PC-3 (cell line): ENCODE measurements around the gene NCCRP1. TPM values are rescaled to one million over a fixed set of nuclear protein-coding genes. Genes with fewer than 3 reads are reported as not detected.
"Not testable (repeated sequence)": the region's sequence is repeated elsewhere in the genome, so short reads cannot be mapped to it uniquely, and the experiment has no call there.

Experiments
- ATAC-seq: fragments of 200-7000 bp; cut with Tn5 transposase; 2 replicates; pipeline ENCODE4 v1.9.1; 2020; ENCODE audit warnings: mild to moderate bottlenecking, moderate library complexity
- BruUV-seq: library from RNA; stranded (reverse); fragments of 400-500 nt; replicated peaks from 2 replicates; lab custom pipeline; 2021; lab: Mats Ljungman, UMichigan
- CTCF ChIA-PET: fragments of 300-600 bp; sonication (Branson Sonifier 250); formaldehyde crosslinking; loops from one replicate; lab custom pipeline; 2022; ENCODE audit warnings: antibody characterized with exemption; lab: Charles Lee
- POLR2A ChIA-PET: fragments of 300-600 bp; sonication (Branson Sonifier 250); formaldehyde crosslinking; loops from one replicate; lab custom pipeline; 2022; ENCODE audit warnings: antibody characterized with exemption; ENCODE audit not compliant: unreplicated experiment; lab: Charles Lee
- DNase-seq: peaks from one replicate; pipeline ENCODE4 v3.0.0-alpha.2; 2015
- H2AFZ ChIP-seq: fragments of 300-600 bp; sonication (generic); 2 replicates; pipeline ENCODE4 v1.6.0; 2016; ENCODE audit warnings: antibody characterized with exemption, low read length
- H3F3A ChIP-seq: fragments of 300-600 bp; sonication (generic); one replicate; pipeline ENCODE4 v1.6.0; 2017; ENCODE audit warnings: antibody characterized with exemption, low read length, control low read depth, mild to moderate bottlenecking; ENCODE audit not compliant: unreplicated experiment
- H3K27ac ChIP-seq: fragments of 300-600 bp; sonication (generic); 2 replicates; pipeline ENCODE4 v1.5.1; 2016; ENCODE audit warnings: mild to moderate bottlenecking, low read length
- H3K27me3 ChIP-seq: fragments of 300-600 bp; sonication (generic); 2 replicates; pipeline ENCODE4 v1.6.1; 2016; ENCODE audit warnings: low read length, mixed read lengths
- H3K36me3 ChIP-seq: fragments of 300-600 bp; sonication (generic); 2 replicates; pipeline ENCODE4 v1.6.1; 2016; ENCODE audit warnings: low read depth, mixed run types, low read length, mixed read lengths
- H3K4me1 ChIP-seq: fragments of 300-600 bp; sonication (generic); 2 replicates; pipeline ENCODE4 v1.5.1; 2016; ENCODE audit warnings: low read length; ENCODE audit not compliant: insufficient read depth
- H3K4me2 ChIP-seq: fragments of 300-600 bp; sonication (generic); 2 replicates; pipeline ENCODE4 v1.6.0; 2016; ENCODE audit warnings: low read length
- H3K4me3 ChIP-seq: fragments of 300-600 bp; sonication (generic); 2 replicates; pipeline ENCODE4 v1.5.1; 2016; ENCODE audit warnings: mild to moderate bottlenecking, low read length, mixed read lengths
- H3K79me2 ChIP-seq: fragments of 300-600 bp; sonication (generic); 2 replicates; pipeline ENCODE4 v1.6.1; 2017; ENCODE audit warnings: low read length, mixed read lengths
- H3K9ac ChIP-seq: fragments of 300-600 bp; sonication (generic); 2 replicates; pipeline ENCODE4 v1.6.0; 2016; ENCODE audit warnings: mild to moderate bottlenecking, low read length
- H3K9me2 ChIP-seq: fragments of 300-600 bp; sonication (generic); replicated peaks from 2 replicates; pipeline ENCODE4 v1.6.1; 2016; ENCODE audit warnings: mixed run types, low read length, mixed read lengths
- H3K9me3 ChIP-seq: fragments of 300-600 bp; sonication (generic); 2 replicates; pipeline ENCODE4 v1.6.1; 2016; ENCODE audit warnings: low read length, mixed read lengths
- H4K20me1 ChIP-seq: fragments of 300-600 bp; sonication (generic); 2 replicates; pipeline ENCODE4 v1.6.1; 2016; ENCODE audit warnings: low read length, mixed read lengths
- EZH2 ChIP-seq: fragments of 300-600 bp; sonication (generic); IDR thresholded peaks from one replicate; pipeline ENCODE4 v1.6.1; 2017; ENCODE audit warnings: antibody characterized with exemption, mild to moderate bottlenecking, low read length; ENCODE audit not compliant: unreplicated experiment
- EZH2phosphoT487 ChIP-seq: fragments of 300-600 bp; sonication (generic); IDR thresholded peaks from 2 replicates; pipeline ENCODE4 v1.6.1; 2018; ENCODE audit warnings: mild to moderate bottlenecking, antibody characterized with exemption, low read length, borderline replicate concordance
- intact Hi-C: fragments of 100-400 bp; cut with micrococcal nuclease; formaldehyde crosslinking; loops from 2 replicates; pipeline ENCODE4 v1.9.0; 2023
- total RNA-seq: library from RNA; depleted of rRNA; stranded (reverse); fragments of >200 nt; gene quantifications from 2 replicates; pipeline ENCODE4 v1.2.3, GENCODE V29; 2014
- TF ChIP-seq, protein P1 (sequence below): fragments of 300-600 bp; sonication (generic); conservative IDR thresholded peaks from 2 replicates; pipeline ENCODE4 v1.5.1; 2017; ENCODE audit warnings: antibody characterized with exemption, low read depth, mild to moderate bottlenecking, low read length

Gene NCCRP1
- total RNA-seq, 1 experiment from 2014 or later, result 2.2 TPM

DNA sequence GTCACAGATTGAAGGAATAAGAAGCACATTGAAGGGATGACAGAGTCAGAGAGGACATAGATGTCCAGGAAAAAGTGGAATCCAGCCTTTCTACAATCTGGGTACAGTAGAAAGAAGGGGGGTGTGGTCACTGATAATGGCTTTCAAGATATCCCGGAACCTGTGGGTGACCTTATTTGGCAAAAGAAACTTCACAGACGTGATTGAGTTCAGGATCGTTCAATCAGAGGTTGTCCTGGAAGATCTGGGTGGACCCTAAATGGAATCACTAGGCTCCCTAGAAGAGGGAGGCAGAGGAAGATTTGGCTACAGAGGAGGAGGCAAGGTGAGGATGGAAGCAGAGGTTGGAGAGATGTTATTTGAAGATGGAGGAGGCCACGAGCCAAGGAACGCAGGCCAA lies 20.3 kb downstream of the NCCRP1 start:
- ChIA-PET CTCF (no interaction called here), POLR2A (no interaction called here)
- no peak overlapping the region for H3K9ac ChIP-seq

DNA sequence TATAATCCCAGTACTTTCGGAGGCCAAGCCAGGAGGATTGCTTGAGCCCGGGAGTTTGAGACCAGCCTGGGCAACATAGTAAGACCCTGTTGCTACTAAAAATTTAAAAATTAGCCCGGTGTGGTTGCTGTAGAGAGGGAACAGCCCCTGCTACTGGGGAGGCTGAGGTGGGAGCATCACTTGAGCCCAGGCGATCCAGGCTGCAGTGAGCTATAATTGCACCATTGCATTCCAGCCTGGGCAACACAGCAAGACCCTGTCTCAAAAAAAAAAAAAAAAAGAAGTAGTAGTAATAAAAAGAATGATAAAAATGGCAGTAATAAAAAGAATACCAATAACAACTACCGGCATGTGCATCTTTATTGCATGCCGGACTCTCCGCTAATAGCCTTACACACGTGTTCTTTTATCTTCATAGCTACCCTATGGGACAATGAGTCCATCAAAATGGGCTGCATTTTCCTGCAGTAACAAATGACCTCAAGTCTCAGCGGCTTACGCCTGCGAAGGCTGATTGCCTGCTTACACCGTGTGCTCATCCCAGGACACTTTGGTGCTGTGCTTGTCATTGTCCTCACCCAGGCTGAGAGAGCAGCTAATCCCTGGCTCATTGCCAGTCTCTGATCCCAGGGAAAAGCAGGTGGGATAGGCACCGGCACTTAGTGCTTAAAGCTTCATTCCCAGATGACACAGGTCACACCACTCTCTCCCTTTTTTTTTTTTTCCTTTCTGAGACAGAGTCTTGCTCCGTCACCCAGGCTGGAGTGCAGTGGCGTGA lies 21.7 kb downstream of the NCCRP1 start:
- DNase-seq (no peak), ATAC-seq (no peak)
- Histone ChIP-seq H3K9ac (no peak overlapping the region), H3K36me3 (no peaks in the 10 kb centered on the region), H3K4me2 (no peak overlapping the region), H3K27ac (no peak overlapping the region), H3K9me3 (no peaks in the 10 kb centered on the region), H3F3A (no peaks in the 10 kb centered on the region), H3K27me3 (no peaks in the 10 kb centered on the region), H3K9me2 (no peaks in the 10 kb centered on the region), H3K4me1 (no peaks in the 10 kb centered on the region), H4K20me1 (no peaks in the 10 kb centered on the region), H2AFZ (no peak overlapping the region), H3K79me2 (no peaks in the 10 kb centered on the region), H3K4me3 (no peak overlapping the region)
- intact Hi-C loops, result no loop called here
- TF ChIP-seq, protein P1, sequence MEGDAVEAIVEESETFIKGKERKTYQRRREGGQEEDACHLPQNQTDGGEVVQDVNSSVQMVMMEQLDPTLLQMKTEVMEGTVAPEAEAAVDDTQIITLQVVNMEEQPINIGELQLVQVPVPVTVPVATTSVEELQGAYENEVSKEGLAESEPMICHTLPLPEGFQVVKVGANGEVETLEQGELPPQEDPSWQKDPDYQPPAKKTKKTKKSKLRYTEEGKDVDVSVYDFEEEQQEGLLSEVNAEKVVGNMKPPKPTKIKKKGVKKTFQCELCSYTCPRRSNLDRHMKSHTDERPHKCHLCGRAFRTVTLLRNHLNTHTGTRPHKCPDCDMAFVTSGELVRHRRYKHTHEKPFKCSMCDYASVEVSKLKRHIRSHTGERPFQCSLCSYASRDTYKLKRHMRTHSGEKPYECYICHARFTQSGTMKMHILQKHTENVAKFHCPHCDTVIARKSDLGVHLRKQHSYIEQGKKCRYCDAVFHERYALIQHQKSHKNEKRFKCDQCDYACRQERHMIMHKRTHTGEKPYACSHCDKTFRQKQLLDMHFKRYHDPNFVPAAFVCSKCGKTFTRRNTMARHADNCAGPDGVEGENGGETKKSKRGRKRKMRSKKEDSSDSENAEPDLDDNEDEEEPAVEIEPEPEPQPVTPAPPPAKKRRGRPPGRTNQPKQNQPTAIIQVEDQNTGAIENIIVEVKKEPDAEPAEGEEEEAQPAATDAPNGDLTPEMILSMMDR, result no peak
- TF ChIP-seq EZH2 (no peak), EZH2phosphoT487 (no peak)
- CTCF ChIA-PET, result no interaction called here
- no TSS peak for BruUV-seq
- POLR2A ChIA-PET, result no interaction called here

More for the DNA sequence above, 20.3 kb downstream of the NCCRP1 start:
- TF ChIP-seq EZH2, result no peak
- TF ChIP-seq, protein P1, result no peak
- H4K20me1 ChIP-seq, result no peaks in the 10 kb centered on the region
- H3K27me3 ChIP-seq, result no peaks in the 10 kb centered on the region
- no peaks in the 10 kb centered on the region for H3K79me2 ChIP-seq
- no peaks in the 10 kb centered on the region for H3F3A ChIP-seq
- BruUV-seq, result no TSS peak
- DNase-seq, result no peak
- no peak overlapping the region for H3K27ac ChIP-seq
- no peaks in the 10 kb centered on the region for H3K4me1 ChIP-seq
- no peaks in the 10 kb centered on the region; the same call in 1 of the 2 replicates for H3K36me3 ChIP-seq
- H3K4me2 ChIP-seq, result no peak overlapping the region
- no peak overlapping the region for H2AFZ ChIP-seq
- intact Hi-C loops, result no loop called here
- H3K4me3 ChIP-seq, result no peak overlapping the region
- H3K9me2 ChIP-seq, result no peaks in the 10 kb centered on the region
- H3K9me3 ChIP-seq, result no peaks in the 10 kb centered on the region
- no peak for ATAC-seq

DNA sequence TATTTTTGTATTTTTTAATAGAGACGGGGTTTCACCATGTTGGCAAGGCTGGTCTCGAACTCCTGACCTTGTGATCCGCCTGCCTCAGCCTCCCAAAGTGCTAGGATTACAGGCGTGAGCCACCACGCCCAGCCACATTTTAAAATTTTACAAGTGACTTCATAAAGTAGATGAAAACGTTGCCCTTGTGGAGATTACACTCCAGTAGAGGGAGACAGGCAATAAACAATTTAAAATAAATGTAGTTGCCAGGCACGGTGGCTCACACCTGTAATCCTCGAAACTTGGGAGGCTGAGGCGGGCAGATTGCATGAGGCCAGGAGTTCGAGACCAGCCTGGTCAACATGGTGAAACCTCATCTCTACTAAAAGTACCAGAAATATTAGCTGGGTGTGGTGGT lies 22.3 kb downstream of the NCCRP1 start:
- POLR2A ChIA-PET, H2AFZ ChIP-seq, CTCF ChIA-PET, H3K9ac ChIP-seq, H3K4me2 ChIP-seq, intact Hi-C loops, DNase-seq, H3K4me1 ChIP-seq, H3K27me3 ChIP-seq, H3F3A ChIP-seq, H4K20me1 ChIP-seq, H3K9me3 ChIP-seq, ATAC-seq, H3K27ac ChIP-seq, H3K9me2 ChIP-seq, H3K79me2 ChIP-seq, H3K4me3 ChIP-seq, H3K36me3 ChIP-seq, BruUV-seq: not testable (repeated sequence)
